Calu3 (cell line): Measurements from ENCODE around the gene TRAPPC6A. TPM values are rescaled to one million over a fixed set of nuclear protein-coding genes. Genes with fewer than 3 reads are reported as not detected.

Experiments
- BruUV-seq: library from RNA; stranded (reverse); fragments of 400-500 nt; replicated peaks from 2 replicates; lab custom pipeline; 2021; lab: Mats Ljungman, UMichigan
- CTCF ChIA-PET: fragments of 300-600 bp; sonication (Branson Sonifier 250); formaldehyde crosslinking; loops from one replicate; lab custom pipeline; 2022; ENCODE audit warnings: antibody characterized with exemption; lab: Charles Lee
- DNase-seq: peaks from one replicate; pipeline ENCODE4 v3.0.0; 2022
- H3K27ac Mint-ChIP-seq: one replicate; pipeline ENCODE4 v1.8.0; 2022; ENCODE audit warnings: mixed read lengths; ENCODE audit not compliant: unreplicated experiment
- H3K27me3 Mint-ChIP-seq: one replicate; pipeline ENCODE4 v1.8.0; 2022; ENCODE audit warnings: mixed read lengths; ENCODE audit not compliant: unreplicated experiment
- H3K36me3 Mint-ChIP-seq: one replicate; pipeline ENCODE4 v1.8.0; 2022; ENCODE audit warnings: mild to moderate bottlenecking, moderate library complexity, mixed read lengths; ENCODE audit not compliant: insufficient read depth, unreplicated experiment
- H3K4me1 Mint-ChIP-seq: one replicate; pipeline ENCODE4 v1.8.0; 2022; ENCODE audit warnings: mild to moderate bottlenecking, low read depth, mixed read lengths; ENCODE audit not compliant: unreplicated experiment
- H3K4me3 Mint-ChIP-seq: one replicate; pipeline ENCODE4 v1.8.0; 2022; ENCODE audit warnings: mild to moderate bottlenecking, low read depth, moderate library complexity, mixed read lengths; ENCODE audit not compliant: unreplicated experiment
- H3K9me3 Mint-ChIP-seq: one replicate; pipeline ENCODE4 v1.8.0; 2022; ENCODE audit warnings: low read depth, mixed read lengths; ENCODE audit not compliant: unreplicated experiment
- intact Hi-C: fragments of 100-400 bp; cut with micrococcal nuclease; formaldehyde crosslinking; loops from one replicate; pipeline ENCODE4 v1.10.0; 2022; ENCODE audit not compliant: unreplicated experiment
- total RNA-seq: library from RNA; stranded (reverse); gene quantifications from 2 replicates; pipeline ENCODE4 v1.2.3, GENCODE V29; 2022
- TF ChIP-seq, protein P1 (sequence below): fragments of 200-600 bp; IDR thresholded peaks from one replicate; pipeline ENCODE4 v1.8.0; 2022; ENCODE audit warnings: antibody characterized with exemption; ENCODE audit not compliant: unreplicated experiment

TRAPPC6A gene
- total RNA-seq, 1 experiment from 2014 or later: 55.7 TPM

DNA sequence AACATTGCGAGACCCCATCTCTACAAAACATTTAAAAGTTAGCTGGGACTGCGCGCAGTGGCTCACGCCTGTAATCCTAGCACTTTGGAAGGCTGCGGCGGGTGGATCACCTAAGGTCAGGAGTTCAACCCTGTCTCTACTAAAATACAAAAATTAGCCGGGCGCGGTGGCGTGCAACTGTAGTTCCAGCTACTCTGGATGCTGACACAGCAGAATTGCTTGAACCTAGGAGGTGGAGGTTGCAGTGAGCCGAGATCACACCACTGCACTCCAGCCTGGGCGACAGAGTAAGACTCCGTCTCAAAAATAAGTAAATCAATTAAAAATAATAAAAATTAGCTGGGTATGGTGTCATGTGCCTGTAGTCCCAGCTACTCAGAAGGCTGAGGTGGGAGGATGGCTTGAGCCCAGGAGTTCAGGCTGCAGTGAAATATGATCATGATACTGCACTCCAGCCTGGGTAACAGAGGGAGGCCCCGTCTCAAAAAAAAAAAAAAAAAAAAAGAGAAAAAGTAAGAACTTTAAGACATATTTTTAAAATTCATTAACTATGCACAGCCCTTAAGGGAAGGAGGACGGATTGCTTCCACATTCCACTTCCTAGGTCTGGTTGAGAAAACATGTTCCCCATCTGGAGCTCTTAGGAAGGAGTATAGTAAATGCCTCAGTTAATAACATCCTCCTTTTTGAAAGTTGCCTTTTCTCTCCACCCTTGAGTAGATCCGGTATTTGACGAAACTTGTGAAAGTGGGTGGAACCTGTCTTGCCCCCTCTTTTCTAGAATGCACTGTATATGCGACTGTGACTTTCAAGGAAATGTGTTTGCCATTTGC is 41.1 kb upstream of the TRAPPC6A start:
- DNase-seq: no peak
- no peaks in the 10 kb centered on the region for H3K9me3 Mint-ChIP-seq
- peaks cover 58% of the 10 kb centered on the region for H3K27me3 Mint-ChIP-seq
- TF ChIP-seq, protein P1, sequence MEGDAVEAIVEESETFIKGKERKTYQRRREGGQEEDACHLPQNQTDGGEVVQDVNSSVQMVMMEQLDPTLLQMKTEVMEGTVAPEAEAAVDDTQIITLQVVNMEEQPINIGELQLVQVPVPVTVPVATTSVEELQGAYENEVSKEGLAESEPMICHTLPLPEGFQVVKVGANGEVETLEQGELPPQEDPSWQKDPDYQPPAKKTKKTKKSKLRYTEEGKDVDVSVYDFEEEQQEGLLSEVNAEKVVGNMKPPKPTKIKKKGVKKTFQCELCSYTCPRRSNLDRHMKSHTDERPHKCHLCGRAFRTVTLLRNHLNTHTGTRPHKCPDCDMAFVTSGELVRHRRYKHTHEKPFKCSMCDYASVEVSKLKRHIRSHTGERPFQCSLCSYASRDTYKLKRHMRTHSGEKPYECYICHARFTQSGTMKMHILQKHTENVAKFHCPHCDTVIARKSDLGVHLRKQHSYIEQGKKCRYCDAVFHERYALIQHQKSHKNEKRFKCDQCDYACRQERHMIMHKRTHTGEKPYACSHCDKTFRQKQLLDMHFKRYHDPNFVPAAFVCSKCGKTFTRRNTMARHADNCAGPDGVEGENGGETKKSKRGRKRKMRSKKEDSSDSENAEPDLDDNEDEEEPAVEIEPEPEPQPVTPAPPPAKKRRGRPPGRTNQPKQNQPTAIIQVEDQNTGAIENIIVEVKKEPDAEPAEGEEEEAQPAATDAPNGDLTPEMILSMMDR: no peak
- no peak overlapping the region for H3K27ac Mint-ChIP-seq
- H3K36me3 Mint-ChIP-seq: no peaks in the 10 kb centered on the region
- BruUV-seq: no TSS peak
- intact Hi-C loops: no loop called here
- H3K4me3 Mint-ChIP-seq: no peak overlapping the region
- H3K4me1 Mint-ChIP-seq: no peaks in the 10 kb centered on the region
- CTCF ChIA-PET: interaction anchor here (0.7 kb wide), 1 partner anchor 34 kb away, joined by 3 read pairs; no protein-coding TSS in a partner anchor

DNA sequence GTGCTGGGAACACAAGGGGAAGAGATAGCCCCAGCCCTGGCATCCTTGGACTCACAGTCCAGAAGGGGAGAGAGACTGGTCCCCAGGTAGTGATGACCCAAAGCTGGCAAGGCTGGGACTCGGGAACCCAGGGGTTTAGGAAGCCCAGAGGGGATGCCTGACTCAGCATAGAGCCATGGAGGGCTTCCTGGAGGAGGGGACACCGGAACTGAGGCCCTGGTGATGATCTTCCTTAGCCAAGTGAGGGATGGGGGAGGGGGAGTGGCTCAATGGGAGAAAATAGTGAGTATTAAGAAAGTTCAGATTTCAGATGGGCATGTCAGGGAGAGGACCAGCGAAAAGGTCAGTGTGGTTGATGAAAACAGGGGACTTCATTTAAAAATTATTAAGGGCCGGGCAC is 40.4 kb upstream of the TRAPPC6A start:
- peaks cover 51% of the 10 kb centered on the region for H3K27me3 Mint-ChIP-seq

DNA sequence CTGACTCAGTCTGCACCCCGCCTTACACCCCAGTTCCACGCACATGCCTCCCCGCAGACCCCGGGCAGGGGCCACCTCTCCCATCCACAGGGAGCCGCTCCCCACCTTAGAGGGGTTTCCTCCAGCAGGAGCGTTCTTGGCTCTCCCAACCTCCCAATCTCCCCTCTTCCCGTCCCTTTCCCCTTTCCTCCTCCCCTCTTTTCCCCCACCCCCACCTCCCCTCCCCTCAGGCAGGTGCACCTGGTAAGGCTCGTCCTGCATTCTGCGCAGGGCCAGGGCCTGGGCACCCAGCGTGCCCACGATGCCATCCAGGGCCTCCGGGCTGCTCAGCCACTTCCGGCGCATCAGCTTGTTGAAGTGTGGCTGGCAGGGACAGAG is 39.9 kb upstream of the TRAPPC6A start:
- intact Hi-C loops: no loop called here
- no peak for DNase-seq
- Mint-ChIP-seq H3K4me1 (no peaks in the 10 kb centered on the region), H3K4me3 (no peak overlapping the region), H3K36me3 (peaks cover under 1% of the 10 kb centered on the region), H3K27me3 (peaks cover 46% of the 10 kb centered on the region), H3K27ac (no peak overlapping the region), H3K9me3 (no peaks in the 10 kb centered on the region)
- CTCF ChIA-PET: interaction anchor here (0.9 kb wide), 1 partner anchor 71 kb away, joined by 4 read pairs; no protein-coding TSS in a partner anchor
- TF ChIP-seq, protein P1: no peak
- BruUV-seq: no TSS peak

More for the DNA sequence above, 40.4 kb upstream of the TRAPPC6A start:
- CTCF ChIA-PET: no interaction called here
- H3K4me1 Mint-ChIP-seq: no peaks in the 10 kb centered on the region
- BruUV-seq: no TSS peak
- TF ChIP-seq, protein P1: no peak
- DNase-seq: no peak
- no peaks in the 10 kb centered on the region for H3K36me3 Mint-ChIP-seq
- no peak overlapping the region for H3K27ac Mint-ChIP-seq
- intact Hi-C loops: no loop called here
- no peaks in the 10 kb centered on the region for H3K9me3 Mint-ChIP-seq
- H3K4me3 Mint-ChIP-seq: no peak overlapping the region

DNA sequence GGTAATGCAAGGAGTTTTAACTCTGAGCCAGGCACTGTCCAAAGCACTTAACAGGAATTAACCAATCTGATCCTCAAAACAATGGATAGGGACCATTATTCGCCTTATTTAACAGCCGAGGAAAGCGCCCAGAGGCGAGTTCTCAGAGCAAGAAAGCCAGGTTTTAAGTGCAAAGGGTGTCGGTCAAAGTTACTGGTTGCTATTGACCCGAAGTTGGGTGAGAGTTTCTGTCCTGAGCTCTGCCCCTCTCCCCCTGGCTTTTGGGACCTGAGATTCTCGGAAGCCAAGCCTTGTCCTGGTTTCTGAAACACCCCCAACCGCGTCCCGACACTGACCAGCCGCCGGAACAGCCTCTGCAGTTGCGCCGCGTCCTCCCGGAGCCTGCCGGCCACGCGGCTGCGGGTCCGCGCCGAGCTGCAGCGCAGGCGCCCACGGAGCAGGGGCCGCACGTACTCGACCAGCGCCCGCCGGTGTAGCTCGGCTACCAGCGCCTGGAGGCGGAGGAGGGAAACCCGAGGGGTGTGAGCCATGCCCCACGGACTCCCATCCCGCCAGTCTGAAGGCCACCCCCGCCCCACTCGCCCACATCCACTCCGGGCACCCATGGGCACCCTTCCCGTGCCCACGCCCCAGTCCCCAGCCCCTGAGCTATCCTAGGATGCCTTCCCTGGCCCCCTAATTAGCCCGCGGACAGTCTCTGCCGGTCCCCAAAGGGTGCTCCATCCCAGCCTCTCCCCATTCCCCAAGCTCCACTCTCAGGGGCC is 39.3 kb upstream of the TRAPPC6A start:
- intact Hi-C loops: no loop called here
- Mint-ChIP-seq H3K9me3 (no peaks in the 10 kb centered on the region), H3K4me3 (no peak overlapping the region), H3K36me3 (peaks cover 5% of the 10 kb centered on the region), H3K27ac (no peak overlapping the region), H3K4me1 (peaks cover 2% of the 10 kb centered on the region), H3K27me3 (peaks cover 40% of the 10 kb centered on the region)
- CTCF ChIA-PET: interaction anchor here (0.9 kb wide), 1 partner anchor 71 kb away, joined by 4 read pairs; no protein-coding TSS in a partner anchor
- no TSS peak for BruUV-seq
- TF ChIP-seq, protein P1: no peak
- no peak for DNase-seq
